IPS DF 19.7 (cell line): ENCODE measurements around the gene DLEC1.

ENCODE experiments used
- DNase-seq: peaks from one replicate; pipeline ENCODE4 v3.0.0-alpha.2; 2013; ENCODE audit warnings: low read depth, low spot score

Gene DLEC1

GRCh38 chr3:38108649-38109579 lies 69.9 kb downstream of the DLEC1 start:
- no peak for DNase-seq

GRCh38 chr3:38109580-38110313 lies 70.7 kb downstream of the DLEC1 start:
- DNase-seq: no peak

GRCh38 chr3:38110314-38111050 lies 71.5 kb downstream of the DLEC1 start:
- no peak for DNase-seq

- DNase-seq: no peak
Measured at GRCh38 chr3:38111201-38111600, 72.2 kb downstream of the DLEC1 start.

- DNase-seq: no peak
Measured at GRCh38 chr3:38111696-38112377, 72.8 kb downstream of the DLEC1 start.

DNA sequence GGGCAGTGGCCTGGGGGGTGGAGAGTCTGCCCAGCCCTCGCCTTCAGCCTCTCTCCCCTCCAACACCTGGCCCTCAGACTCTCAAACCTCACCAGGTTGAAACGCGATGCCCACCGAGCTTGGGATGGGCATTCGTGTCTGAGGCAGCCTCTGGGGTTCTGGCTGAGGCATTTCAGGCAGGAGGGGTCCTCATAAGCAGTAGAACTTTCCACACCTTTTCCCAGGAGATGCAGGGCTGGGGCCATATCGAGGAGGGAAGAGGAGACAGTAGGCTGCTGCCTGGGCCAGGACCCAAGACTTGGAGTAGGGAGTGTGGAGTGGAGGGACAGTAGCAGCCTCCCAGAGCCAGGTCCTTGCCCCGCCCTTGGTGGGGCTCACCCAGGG lies 73.4 kb downstream of the DLEC1 start:
- no peak for DNase-seq

GRCh38 chr3:38114052-38114874 lies 75.3 kb downstream of the DLEC1 start:
- DNase-seq: no peak

GRCh38 chr3:38114875-38115644 lies 76.1 kb downstream of the DLEC1 start:
- DNase-seq: no peak

DNA sequence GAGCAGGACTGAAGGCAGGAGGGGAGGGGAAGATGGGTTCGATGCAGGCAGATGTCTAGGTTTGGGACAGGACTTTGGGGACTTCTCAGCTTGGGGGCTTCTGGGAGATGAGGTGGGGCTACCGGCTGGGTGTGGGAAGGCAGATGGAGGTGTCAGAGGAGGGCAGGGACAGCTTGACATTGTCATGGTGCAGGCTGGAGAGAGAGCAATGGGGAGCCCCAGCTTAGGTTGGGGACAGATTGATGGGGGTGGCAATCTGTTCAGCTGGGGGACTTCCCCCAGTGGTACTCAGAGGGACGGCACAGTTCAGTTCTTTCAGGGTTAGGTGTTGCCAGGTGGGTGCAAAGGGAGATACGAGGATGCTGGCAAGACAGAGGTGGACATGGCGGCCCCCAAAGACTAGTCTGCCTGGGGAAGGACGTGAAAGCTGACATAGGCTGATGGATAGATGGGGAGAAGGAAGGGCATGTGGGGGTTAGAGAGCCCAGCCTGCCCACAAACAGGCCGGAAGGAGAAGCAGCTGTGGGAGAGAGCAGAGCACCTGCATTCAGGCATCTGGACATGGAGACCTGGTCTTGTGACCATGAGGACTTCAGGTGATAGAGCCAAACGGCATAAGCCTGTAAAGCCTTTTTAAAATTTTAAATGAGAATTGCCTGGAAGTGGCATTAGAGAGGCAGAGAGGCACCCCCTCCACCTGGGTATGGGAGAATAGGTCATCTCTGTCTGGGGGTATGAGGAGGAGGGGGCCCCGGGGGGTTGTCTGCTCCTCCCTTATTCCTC lies 76.8 kb downstream of the DLEC1 start:
- no peak for DNase-seq

DNA sequence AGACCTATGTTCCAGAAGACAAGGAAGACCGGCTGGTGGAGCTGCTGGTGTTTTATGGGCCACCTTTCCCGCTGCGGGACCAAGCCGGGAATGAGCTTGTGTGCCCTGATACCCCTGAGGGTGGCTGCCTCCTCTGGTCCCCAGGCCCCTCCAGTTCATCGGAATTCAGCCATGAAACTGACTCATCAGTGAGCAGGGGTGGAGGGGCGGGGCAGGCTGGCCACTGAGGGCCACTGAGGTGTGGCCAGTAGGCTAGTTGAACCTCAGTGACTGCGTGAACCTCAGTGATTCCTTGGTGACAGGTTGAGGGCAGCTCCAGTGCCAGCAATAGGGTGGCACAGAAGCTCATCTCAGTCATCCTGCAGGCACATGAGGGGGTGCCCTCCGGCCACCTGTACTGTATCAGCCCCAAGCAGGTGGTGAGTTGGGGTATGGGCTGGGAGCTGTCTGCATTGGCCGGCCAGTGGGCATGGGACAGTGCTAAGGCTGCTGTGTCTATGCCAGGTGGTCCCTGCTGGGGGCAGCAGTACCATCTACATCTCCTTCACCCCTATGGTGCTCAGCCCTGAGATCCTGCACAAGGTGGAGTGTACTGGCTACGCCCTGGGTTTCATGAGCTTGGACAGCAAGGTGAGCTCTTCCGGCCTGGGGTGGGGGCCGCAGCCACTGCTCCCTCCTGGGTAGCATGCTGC lies 77.6 kb downstream of the DLEC1 start:
- no peak for DNase-seq

DNA sequence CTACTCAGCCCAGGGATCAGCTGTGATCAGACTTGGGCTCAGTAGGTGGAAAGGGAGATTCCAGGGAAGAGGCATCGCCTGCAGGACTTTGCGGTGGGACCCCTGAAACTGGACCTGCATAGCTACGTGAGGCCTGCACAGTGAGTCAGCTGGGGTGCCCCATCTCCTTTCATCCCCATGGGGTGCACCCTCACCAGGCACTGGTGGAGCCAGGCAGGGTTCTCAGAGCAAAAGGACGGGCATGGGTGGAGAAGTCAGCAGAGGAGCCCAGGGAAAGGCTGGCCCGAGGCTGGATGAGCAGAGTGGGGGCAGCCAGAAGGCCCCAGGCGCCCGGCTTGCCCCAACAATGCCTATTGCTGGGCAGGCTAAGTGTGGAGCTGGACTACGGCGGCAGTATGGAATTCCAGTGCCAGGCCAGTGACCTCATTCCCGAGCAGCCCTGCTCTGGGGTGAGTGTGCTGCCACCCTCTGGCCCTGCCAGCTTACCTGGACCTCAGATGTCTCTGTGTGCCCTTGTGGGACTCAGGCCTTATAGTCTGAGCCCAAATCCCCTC lies 78.2 kb downstream of the DLEC1 start:
- DNase-seq: no peak

DNA sequence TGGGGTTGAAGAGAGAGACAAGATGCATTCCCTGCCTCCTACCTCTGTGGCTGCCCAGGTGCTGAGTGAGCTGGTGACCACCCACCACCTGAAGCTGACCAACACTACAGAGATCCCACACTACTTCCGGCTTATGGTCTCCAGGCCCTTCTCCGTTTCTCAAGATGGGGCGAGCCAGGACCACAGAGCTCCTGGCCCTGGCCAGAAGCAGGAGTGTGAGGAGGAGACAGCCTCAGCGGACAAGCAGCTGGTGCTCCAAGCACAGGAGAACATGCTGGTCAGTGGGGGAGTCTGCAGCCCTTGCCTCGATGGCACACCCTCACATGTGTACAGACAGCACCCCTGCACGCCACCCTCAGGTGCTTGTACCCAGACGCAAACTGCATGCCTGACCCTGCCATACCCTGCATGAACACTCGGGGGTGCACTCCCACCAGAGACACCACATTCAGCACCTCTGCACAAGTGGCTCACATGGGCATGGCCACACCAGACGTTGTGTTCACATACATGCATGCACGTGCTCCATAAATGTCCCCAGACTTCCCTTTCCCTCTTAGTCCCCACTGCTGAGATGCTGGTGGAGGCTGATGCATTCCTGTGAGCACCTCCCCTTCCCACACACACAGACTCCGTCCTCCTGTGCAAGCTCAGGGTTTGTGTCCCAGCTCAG lies 78.9 kb downstream of the DLEC1 start:
- no peak for DNase-seq

DNA sequence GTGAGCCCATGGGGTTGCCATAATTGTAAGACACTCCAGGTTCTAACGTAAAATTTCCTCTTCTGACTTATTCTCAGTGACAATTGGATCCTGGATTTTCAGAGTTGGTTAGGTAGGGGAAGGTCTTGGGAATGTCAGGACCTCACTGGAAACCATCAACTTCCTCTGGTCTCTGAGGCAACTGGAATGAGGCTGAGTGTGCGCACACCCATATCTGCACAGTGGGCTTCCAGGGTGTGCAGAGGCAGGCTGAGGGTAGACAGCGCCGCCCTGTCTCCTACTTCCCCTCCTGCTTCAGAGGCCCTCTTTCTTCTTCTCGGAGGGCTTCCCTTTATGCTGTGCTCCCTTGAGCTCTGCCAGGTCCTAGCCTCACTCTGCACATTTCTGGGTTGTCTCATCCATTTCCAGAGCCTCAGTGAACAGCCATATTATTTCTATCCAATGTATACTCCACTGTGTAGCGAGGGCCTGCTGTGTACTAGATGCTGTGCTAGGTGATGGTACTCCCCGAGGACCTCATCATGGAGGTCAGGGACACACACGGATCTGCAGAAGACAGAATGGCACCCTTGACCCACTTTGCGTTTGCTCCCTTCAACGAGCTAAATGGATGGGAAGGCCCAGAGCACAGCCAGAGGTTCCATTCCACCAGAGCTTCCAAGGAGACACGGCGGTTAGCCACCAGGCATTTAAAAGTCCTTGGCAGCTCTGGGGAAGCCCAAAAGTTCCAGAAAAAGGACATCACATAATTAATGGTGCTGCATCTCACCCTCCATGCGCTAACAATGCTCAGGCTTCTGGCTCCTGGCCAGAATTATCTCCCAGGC lies 79.6 kb downstream of the DLEC1 start:
- DNase-seq: no peak

DNA sequence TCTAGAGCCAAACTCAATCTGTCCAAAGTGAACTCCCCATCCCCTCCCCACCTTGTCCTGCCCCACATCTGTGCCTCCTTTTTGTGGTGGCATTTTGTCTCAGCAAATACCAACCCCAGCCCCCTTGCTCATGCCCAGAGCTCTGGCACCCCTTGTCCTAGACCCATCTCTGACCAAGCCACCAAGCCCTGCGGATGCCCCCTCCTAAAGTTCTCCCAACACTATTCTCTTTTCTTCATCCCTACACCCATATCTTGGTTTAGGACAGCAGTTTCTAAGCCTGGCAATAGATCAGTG lies 80.2 kb downstream of the DLEC1 start:
- no peak for DNase-seq

- no peak for DNase-seq
Measured at GRCh38 chr3:38119821-38120692, 81.0 kb downstream of the DLEC1 start.
